Measurements from ENCODE around the gene ICAM2.

The ICAM2 gene

DNA sequence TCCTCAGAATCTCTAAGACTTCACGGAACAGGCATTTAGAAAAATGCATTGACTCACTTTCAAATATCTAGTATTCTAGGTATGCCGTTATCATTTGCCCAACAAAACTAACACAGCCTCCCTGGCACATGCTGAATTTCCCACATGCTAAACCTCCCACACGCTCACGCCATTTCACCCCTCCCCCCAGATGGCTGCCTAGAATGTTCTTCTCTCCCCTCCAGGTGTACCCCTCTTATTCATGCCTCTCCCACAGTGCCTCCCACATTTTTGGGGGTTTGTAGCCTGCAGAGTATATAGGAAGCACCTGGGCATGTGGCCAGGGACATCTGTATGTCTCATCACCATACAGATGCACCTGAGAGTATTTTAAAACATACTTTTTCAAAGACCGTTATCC is 38.2 kb upstream of the ICAM2 start:
- no peak overlapping the region for H3K27ac ChIP-seq (ENCODE audit: low read depth, low read length)

DNA sequence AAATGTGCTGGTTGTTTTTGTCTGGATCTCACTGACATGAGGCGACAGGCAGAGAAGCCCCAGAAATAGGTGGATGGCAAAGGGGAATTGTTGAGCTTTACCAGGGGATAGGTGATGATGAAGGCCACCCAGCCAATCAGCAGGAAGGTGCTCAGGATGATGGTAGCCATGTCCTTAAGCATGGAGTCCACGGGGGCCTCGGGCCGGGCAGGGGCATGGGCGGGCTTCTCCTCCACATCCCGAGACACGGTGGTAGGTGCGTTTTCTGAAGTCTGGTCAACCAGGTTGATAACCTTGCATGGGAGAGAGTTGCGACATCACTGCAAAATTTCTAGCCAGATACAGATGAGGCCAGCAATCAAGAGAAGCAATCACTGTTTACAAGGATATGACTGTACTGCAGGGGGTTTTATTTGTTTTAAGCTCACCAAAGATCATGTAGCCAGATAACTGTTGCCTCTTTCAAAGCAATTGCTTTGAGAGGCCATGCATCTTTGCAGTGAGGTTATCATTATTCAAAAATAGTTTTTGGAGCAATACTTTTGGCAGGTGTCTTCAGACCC is 37.3 kb upstream of the ICAM2 start:
- Histone ChIP-seq H3K9me2 (replicated peaks; ENCODE audit: insufficient read depth, low read length) (no peaks in the 10 kb centered on the region), H3K4me2 (ENCODE audit: low read depth, low read length, poor library complexity, severe bottlenecking) (no peak overlapping the region), H3K4me3 (ENCODE audit: insufficient read depth, low read length, poor library complexity, severe bottlenecking) (no peak overlapping the region), H3K79me2 (ENCODE audit: insufficient read depth, low read length) (no peaks in the 10 kb centered on the region), H3K27me3 (ENCODE audit: low read length) (no peaks in the 10 kb centered on the region), H3K9ac (ENCODE audit: low read length) (no peak overlapping the region), H3K27ac (ENCODE audit: low read depth, low read length) (no peak overlapping the region), H2AFZ (ENCODE audit: low read depth, low read length, severe bottlenecking) (no peak overlapping the region), H3F3A (ENCODE audit: insufficient read depth) (no peaks in the 10 kb centered on the region), H3K36me3 (ENCODE audit: low read length) (no peaks in the 10 kb centered on the region), H4K20me1 (ENCODE audit: low read depth, low read length) (no peaks in the 10 kb centered on the region), H3K9me3 (ENCODE audit: insufficient read depth, low read length) (no peaks in the 10 kb centered on the region)
- TF ChIP-seq, protein P1, sequence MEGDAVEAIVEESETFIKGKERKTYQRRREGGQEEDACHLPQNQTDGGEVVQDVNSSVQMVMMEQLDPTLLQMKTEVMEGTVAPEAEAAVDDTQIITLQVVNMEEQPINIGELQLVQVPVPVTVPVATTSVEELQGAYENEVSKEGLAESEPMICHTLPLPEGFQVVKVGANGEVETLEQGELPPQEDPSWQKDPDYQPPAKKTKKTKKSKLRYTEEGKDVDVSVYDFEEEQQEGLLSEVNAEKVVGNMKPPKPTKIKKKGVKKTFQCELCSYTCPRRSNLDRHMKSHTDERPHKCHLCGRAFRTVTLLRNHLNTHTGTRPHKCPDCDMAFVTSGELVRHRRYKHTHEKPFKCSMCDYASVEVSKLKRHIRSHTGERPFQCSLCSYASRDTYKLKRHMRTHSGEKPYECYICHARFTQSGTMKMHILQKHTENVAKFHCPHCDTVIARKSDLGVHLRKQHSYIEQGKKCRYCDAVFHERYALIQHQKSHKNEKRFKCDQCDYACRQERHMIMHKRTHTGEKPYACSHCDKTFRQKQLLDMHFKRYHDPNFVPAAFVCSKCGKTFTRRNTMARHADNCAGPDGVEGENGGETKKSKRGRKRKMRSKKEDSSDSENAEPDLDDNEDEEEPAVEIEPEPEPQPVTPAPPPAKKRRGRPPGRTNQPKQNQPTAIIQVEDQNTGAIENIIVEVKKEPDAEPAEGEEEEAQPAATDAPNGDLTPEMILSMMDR (IDR thresholded peaks at IDR 0.05; ENCODE audit: insufficient read depth, low read length, poor library complexity, severe bottlenecking) = no peak
- TF ChIP-seq EZH2phosphoT487 (conservative IDR thresholded peaks at IDR 0.05; ENCODE audit: low read length) = no peak

More for the DNA sequence above, 38.2 kb upstream of the ICAM2 start:
- Histone ChIP-seq H3F3A (ENCODE audit: insufficient read depth) (no peaks in the 10 kb centered on the region), H3K9ac (ENCODE audit: low read length) (no peak overlapping the region), H4K20me1 (ENCODE audit: low read depth, low read length) (no peaks in the 10 kb centered on the region), H2AFZ (ENCODE audit: low read depth, low read length, severe bottlenecking) (no peak overlapping the region), H3K4me3 (ENCODE audit: insufficient read depth, low read length, poor library complexity, severe bottlenecking) (no peak overlapping the region), H3K27me3 (ENCODE audit: low read length) (no peaks in the 10 kb centered on the region), H3K9me3 (ENCODE audit: insufficient read depth, low read length) (no peaks in the 10 kb centered on the region), H3K36me3 (ENCODE audit: low read length) (no peaks in the 10 kb centered on the region), H3K9me2 (replicated peaks; ENCODE audit: insufficient read depth, low read length) (no peaks in the 10 kb centered on the region), H3K4me2 (ENCODE audit: low read depth, low read length, poor library complexity, severe bottlenecking) (no peak overlapping the region), H3K79me2 (ENCODE audit: insufficient read depth, low read length) (no peaks in the 10 kb centered on the region)
- TF ChIP-seq EZH2phosphoT487 (conservative IDR thresholded peaks at IDR 0.05; ENCODE audit: low read length) = no peak
- TF ChIP-seq, protein P1 (IDR thresholded peaks at IDR 0.05; ENCODE audit: insufficient read depth, low read length, poor library complexity, severe bottlenecking) = no peak

DNA sequence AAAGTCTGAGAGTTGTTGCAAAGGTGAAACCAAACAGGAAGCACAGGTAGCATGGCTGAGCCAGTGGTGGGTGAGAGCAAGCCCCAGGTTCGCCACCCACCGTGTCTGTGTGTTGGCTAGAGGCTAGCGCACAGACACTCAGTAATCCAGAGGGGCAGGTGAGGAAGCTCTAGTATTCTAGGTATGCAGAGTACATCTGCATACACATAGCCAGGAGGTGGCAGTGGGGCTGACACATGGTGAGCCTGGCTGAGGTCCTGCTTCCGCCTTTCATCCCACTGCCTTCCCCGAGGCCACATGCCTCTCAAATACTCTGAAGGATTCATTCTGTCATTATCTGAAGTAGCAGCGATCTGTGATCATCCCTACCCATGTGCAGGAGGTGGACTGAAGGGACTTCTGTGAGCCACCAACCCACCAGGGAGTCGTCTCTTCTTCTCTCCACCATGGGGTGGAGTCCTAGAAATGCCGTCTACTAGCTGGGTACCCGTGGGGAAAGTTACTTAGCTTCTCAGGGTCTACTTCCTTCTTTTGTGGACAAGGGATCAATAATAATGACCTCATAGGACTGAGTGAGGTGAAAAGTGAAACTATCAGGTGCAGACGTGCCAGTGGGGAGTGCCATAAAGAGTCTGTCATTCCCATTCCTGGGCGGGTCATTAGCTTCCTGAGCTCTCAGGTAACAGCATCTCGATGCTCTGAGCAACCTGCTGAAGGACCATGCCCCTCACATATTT is 36.0 kb upstream of the ICAM2 start:
- H3K4me2 ChIP-seq (ENCODE audit: low read depth, low read length, poor library complexity, severe bottlenecking) = no peak overlapping the region

More for the DNA sequence above, 36.0 kb upstream of the ICAM2 start:
- Histone ChIP-seq H4K20me1 (ENCODE audit: low read depth, low read length) (no peaks in the 10 kb centered on the region), H3K9me3 (ENCODE audit: insufficient read depth, low read length) (no peaks in the 10 kb centered on the region), H3K79me2 (ENCODE audit: insufficient read depth, low read length) (no peaks in the 10 kb centered on the region), H3K27me3 (ENCODE audit: low read length) (no peaks in the 10 kb centered on the region), H3F3A (ENCODE audit: insufficient read depth) (no peaks in the 10 kb centered on the region), H3K4me3 (ENCODE audit: insufficient read depth, low read length, poor library complexity, severe bottlenecking) (no peak overlapping the region), H3K9me2 (replicated peaks; ENCODE audit: insufficient read depth, low read length) (no peaks in the 10 kb centered on the region), H2AFZ (ENCODE audit: low read depth, low read length, severe bottlenecking) (no peak overlapping the region), H3K27ac (ENCODE audit: low read depth, low read length) (no peak overlapping the region), H3K36me3 (ENCODE audit: low read length) (no peaks in the 10 kb centered on the region), H3K9ac (ENCODE audit: low read length) (no peak overlapping the region)
- TF ChIP-seq, protein P1 (IDR thresholded peaks at IDR 0.05; ENCODE audit: insufficient read depth, low read length, poor library complexity, severe bottlenecking) = no peak
- no peak for TF ChIP-seq EZH2phosphoT487 (conservative IDR thresholded peaks at IDR 0.05; ENCODE audit: low read length)
